ENCODE results near the gene RTN4IP1.

RTN4IP1 gene

DNA sequence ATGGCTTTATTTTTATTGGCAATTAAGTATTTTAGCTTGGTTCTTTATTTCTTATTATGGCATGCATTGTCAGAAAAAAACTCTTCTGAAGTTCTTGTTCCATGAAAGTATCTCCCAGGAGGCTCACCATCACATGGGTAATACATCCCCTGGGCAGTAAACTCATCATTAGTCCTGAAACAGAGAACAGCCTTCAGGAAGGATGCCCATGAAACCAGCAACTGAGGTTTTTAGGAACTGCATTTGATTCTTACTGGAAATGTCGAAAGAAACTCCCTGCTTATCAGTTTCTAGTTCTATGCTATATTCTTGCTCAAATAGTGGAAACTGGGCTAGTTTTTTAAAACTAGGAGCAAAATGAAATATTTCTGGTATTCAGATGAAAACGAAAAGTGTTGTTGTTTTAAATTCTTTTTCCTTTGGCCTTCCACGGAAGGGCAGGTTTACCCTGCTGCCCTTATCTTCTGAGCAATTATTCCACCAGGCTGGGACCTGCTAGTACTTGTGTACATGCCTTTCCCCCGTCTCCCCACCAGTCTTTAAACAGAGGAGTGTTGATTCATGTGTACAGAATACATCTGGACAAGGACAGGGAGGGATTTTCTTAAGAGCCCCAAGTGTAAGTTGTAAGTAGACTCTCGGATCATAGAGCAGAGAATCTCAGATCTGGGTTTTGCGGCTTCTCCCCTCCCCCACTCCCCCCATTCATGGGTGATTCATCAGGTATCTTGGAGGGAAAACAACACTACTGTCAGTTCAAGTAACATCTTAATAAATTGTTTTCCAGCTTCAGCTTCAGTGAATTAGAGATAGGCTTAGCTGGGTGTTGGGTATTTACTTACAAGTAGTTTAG is 81.5 kb downstream of the RTN4IP1 start:
- peak overlapping the region in 1 of 2 donors; percentile 17 for H3K4me3 Mint-ChIP-seq
- DNase-seq = peak in 1 of 2 donors; percentile 48
- no peaks in the 10 kb centered on the region for H3K27me3 Mint-ChIP-seq
- H3K4me1 Mint-ChIP-seq = peaks cover 45% of the 10 kb centered on the region
- peak overlapping the region in 1 of 2 donors; percentile 77 for H3K27ac Mint-ChIP-seq
- peak; percentile 52 for ATAC-seq
- H3K9me3 Mint-ChIP-seq = peaks cover 0 to 4% of the 10 kb centered on the region in 2 donors

DNA sequence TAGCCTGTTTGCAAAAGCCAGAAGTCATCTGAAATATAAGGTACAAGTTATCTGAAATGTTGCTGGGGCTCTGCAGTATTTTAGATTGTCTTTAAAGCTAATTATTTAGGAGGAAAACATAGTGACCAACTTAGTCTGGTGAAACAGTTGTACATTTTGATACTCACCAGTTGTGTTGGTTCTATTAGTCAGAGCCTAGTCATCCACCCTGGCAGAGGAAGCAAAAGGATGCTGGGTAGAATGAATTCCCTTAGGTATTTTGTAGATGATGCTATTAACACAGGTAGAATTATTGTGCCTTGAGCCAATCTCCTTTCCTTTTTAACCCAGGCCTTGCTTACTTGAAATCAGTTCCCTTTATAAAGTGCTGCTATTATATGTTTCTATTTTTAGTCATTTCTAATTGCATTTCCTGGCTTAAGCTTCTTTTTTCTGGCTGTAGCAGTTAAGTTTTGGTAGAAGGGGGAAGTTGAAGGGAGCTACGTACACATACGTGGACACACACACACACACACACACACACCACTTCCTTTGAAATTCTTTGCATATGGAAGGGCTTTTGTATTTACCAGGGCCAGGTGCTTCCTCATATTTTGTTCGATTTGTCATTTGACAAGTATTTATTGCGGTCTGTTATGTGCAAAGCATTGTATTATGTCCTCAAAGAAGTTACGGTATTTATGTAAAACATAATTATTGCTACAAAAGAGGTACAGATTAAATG is 82.4 kb downstream of the RTN4IP1 start:
- Mint-ChIP-seq H3K4me1 (peaks cover 42% of the 10 kb centered on the region), H3K4me3 (peak overlapping the region in 1 of 2 donors; percentile 40), H3K27me3 (no peaks in the 10 kb centered on the region), H3K9me3 (peaks cover 0 to 4% of the 10 kb centered on the region in 2 donors), H3K27ac (peak overlapping the region; percentile 77 to 85)
- DNase-seq (no peak), ATAC-seq (peak; percentile 87)

DNA sequence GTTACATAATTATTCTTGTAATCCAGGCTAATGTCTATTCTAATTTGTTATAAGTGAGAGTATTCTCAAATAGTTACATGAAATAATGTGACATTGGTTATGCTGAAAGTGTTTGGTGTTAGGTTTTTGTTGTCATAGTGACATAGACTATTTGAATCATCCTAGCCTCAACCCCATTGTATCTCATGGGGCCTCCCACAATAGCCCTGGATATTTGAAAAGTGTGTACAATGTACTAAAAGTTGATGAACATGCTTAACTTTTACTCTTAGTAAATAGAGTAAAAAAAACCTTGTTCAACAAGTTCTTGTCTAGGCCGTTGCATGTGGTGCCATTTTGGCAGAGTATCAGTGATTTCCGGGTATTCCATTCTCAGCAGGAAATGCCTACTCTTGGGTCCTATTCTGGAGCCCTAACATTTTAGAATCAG is 83.0 kb downstream of the RTN4IP1 start:
- Mint-ChIP-seq H3K9me3 (peaks cover 0 to 3% of the 10 kb centered on the region in 2 donors), H3K4me1 (peaks cover 42% of the 10 kb centered on the region)

DNA sequence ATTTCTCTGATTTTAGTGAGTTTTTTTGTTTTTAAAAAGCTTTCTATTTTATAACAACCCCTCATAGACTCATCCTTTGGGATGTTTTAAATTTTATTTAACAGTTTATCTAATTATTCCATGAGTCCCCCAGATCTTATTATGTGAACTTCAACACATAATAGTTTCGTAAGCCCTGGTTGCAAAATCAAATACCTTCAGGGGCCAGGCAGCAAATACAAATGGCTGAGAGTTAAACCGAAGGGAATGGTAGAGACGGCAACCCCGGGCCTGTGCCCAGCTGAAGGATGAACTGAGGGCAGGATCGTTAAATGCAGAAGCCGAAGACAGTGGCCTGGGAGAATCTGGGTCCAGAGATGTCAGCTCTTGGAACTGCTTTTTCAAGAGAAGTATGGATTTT is 88.4 kb downstream of the RTN4IP1 start:
- Mint-ChIP-seq H3K4me1 (peaks cover 29% of the 10 kb centered on the region), H3K27ac (no peak overlapping the region), H3K9me3 (no peaks in the 10 kb centered on the region), H3K27me3 (no peaks in the 10 kb centered on the region), H3K4me3 (no peak overlapping the region)
- no peak for DNase-seq
- ATAC-seq = no peak

More for the DNA sequence above, 83.0 kb downstream of the RTN4IP1 start:
- peak; percentile 86 for ATAC-seq
- H3K27me3 Mint-ChIP-seq = no peaks in the 10 kb centered on the region
- no peak for DNase-seq
- peak overlapping the region in 1 of 2 donors; percentile 39 for H3K4me3 Mint-ChIP-seq
- peak overlapping the region; percentile 77 to 85 for H3K27ac Mint-ChIP-seq

DNA sequence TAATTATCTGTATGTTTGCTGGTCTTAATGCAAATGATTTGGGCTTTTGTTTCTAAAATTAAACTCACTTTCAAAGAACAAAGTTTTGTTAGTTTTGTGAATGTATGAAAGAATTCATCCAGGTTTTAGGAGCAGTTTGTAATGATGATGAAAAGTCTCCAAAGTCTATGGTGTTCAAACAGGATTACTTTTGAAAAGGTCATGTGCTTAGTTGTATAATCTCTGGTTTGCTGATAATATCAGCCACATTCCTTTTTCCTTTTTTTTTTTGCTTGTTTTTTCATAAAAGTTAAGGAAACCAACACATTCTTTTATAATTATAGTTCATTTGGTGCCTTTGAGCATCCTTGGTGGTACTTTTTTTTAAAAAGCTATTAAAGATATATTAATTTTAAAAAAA is 88.9 kb downstream of the RTN4IP1 start:
- Mint-ChIP-seq H3K4me3 (no peak overlapping the region), H3K4me1 (peaks cover 26% of the 10 kb centered on the region), H3K27me3 (no peaks in the 10 kb centered on the region), H3K9me3 (no peaks in the 10 kb centered on the region), H3K27ac (no peak overlapping the region)
- DNase-seq (no peak), ATAC-seq (no peak)

DNA sequence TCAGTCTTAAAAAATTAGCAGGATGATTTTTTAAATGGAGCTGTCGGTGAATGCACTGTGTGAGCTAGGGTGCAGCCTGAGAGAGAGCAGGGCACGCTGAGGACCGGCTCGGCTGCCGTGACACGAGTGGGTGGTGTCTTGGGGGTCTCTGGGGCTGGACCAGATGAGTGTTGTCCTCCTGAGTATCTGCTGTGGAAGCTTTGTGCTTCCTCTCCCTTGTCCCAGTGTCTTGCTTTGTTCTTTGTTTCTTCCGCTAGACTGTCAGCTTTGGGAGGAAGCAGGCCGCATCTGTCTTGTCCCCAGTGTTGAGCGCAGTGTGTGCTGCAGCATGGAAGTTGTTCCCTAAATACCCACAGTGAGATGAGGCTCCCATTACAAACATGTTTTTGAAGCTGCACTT is 89.4 kb downstream of the RTN4IP1 start:
- no peak for ATAC-seq
- Mint-ChIP-seq H3K9me3 (no peaks in the 10 kb centered on the region), H3K4me1 (peaks cover 31% of the 10 kb centered on the region), H3K27me3 (no peaks in the 10 kb centered on the region), H3K27ac (no peak overlapping the region), H3K4me3 (no peak overlapping the region)
- no peak for DNase-seq

DNA sequence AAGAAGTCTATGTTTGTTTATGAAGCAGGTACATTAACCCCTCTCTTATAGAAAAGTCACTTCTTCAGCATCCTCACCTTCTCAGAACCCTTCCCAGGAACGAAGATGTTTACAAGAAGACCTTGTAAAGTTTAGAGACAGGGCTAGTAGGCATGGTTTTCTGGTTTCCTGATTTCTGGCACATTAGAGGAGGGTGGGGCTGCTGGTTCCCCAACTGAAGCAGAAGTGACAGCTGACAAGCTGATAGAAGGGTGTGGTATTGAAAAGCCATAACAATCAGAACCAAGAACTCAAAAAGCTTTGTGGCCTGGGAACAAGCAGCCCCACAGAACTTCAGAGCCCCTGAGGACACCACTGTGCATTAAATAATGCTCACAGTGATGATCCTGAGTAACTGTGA is 91.2 kb downstream of the RTN4IP1 start:
- no peak for ATAC-seq

DNA sequence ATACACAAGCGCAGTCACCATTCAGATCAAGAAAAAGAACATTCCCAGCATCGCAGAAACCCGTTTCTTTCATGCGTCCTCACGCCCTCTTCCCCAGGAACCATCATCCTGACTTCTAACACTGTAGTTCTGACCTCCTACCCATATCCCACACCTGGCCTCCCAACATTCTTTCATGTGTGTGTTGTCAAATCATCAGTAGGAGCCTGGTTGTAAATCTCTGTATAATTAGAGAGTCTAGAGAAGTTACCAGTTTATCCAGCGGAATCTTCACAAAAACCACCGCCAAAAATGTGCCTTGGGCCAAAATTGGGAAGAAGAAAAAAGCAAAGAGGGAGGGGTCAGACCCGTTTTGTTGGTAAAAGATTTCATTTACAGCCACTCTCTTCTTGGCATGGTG is 91.6 kb downstream of the RTN4IP1 start:
- no peak for DNase-seq

More for the DNA sequence above, 91.2 kb downstream of the RTN4IP1 start:
- DNase-seq = no peak
- Mint-ChIP-seq H3K27me3 (no peaks in the 10 kb centered on the region), H3K27ac (no peak overlapping the region), H3K4me1 (peaks cover 49% of the 10 kb centered on the region), H3K4me3 (peak overlapping the region in 1 of 2 donors; percentile 20), H3K9me3 (no peaks in the 10 kb centered on the region)

DNA sequence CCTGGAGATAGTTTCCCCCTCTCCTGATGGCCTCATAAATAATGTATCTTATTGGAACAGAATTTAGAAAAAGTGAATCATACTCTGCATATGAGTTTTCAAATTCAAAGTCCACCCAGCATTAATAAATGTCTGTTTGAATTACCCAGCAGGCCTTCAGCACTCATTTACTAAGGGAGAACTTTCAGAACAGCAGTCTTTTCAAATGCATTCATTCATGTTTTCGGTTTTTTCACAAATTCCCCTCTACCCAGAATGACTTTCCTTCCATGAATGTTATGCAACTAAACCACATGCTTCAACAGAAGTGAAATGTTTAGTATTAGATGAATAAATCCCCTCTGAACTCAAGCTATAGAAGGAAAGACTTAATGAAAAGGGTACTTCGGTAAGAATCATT is 92.4 kb downstream of the RTN4IP1 start:
- peak; percentile 66 for ATAC-seq
- Mint-ChIP-seq H3K27me3 (no peaks in the 10 kb centered on the region), H3K4me3 (peak overlapping the region; percentile 56 to 69), H3K27ac (peak overlapping the region; percentile 57 to 76), H3K9me3 (no peaks in the 10 kb centered on the region), H3K4me1 (peaks cover 57% of the 10 kb centered on the region)
- DNase-seq = no peak

More for the DNA sequence above, 91.6 kb downstream of the RTN4IP1 start:
- H3K4me1 Mint-ChIP-seq = peaks cover 53% of the 10 kb centered on the region
- peak overlapping the region in 1 of 2 donors; percentile 76 for H3K27ac Mint-ChIP-seq
- no peak for ATAC-seq
- H3K4me3 Mint-ChIP-seq = peak overlapping the region in 1 of 2 donors; percentile 56
- H3K27me3 Mint-ChIP-seq = no peaks in the 10 kb centered on the region
- no peaks in the 10 kb centered on the region for H3K9me3 Mint-ChIP-seq

DNA sequence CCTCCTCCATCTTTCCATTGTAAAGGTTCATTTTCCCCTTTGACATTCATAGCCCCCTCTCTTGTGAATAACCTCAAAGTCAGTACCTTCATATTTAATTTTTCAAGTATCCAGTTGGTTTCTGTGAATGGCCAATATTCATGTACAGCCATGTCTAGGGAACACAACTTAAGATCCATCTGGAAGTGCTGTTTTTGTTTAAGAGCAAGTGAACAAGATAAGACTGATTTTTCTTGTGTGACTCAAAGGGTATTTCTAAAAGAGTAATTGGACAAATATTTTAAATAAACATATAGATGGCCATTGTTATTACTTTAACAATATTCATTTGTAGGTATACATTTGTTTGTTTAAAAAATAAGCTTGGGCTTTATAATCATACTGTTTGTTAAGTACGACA is 92.9 kb downstream of the RTN4IP1 start:
- Mint-ChIP-seq H3K4me3 (peak overlapping the region; percentile 46 to 60), H3K27ac (peak overlapping the region in 1 of 2 donors; percentile 23), H3K27me3 (no peaks in the 10 kb centered on the region), H3K4me1 (peaks cover 60% of the 10 kb centered on the region), H3K9me3 (no peaks in the 10 kb centered on the region)
- DNase-seq (no peak), ATAC-seq (no peak)

DNA sequence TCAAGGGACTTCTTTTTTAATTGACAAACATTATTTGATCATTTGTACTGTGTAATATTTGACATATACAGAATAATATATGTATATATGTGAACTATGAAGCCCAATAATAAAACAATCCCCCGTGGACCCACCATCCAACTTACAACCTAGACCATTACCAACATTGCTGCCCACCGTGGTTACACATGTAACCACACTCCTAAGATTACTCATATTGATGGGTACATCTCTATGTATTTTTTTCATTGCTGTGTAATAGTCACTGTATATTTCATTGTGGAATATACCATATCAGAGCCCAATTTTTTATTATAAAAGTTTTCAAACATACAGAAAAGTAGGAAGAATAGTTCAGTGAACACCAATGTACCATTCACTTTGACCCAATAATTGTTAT is 94.3 kb downstream of the RTN4IP1 start:
- ATAC-seq (peak; percentile 70), DNase-seq (no peak)
- peaks cover 72% of the 10 kb centered on the region for H3K4me1 Mint-ChIP-seq
- H3K9me3 Mint-ChIP-seq = no peaks in the 10 kb centered on the region
- peak overlapping the region in 1 of 2 donors; percentile 4 for H3K4me3 Mint-ChIP-seq
- peak overlapping the region in 1 of 2 donors; percentile 68 for H3K27ac Mint-ChIP-seq
- H3K27me3 Mint-ChIP-seq = no peaks in the 10 kb centered on the region

DNA sequence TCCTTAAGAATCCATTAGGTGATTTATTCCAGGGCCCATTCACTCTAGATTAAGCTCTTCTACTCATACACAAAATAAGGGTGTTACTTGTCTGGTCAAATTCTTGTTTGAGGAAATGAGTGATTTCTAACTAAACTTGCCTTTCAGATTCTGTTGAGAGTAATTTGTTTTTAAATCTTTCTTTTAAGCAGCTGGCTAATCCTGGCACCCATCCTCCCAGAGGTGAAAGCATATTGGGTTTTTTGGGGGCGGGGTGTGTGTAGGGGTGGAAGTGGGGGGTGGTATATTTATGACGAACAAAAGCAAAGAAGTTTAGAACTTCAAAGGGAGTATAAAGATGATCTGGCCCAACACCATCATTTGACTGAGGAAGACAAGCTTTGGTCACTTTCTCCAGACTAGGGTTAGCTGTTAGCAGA is 94.7 kb downstream of the RTN4IP1 start:
- Mint-ChIP-seq H3K4me1 (peaks cover 76% of the 10 kb centered on the region), H3K4me3 (peak overlapping the region; percentile 12 to 18), H3K27ac (peak overlapping the region in 1 of 2 donors; percentile 68), H3K27me3 (no peaks in the 10 kb centered on the region), H3K9me3 (no peaks in the 10 kb centered on the region)
- DNase-seq = peak in 1 of 2 donors; percentile 58
- peak; percentile 88 for ATAC-seq

DNA sequence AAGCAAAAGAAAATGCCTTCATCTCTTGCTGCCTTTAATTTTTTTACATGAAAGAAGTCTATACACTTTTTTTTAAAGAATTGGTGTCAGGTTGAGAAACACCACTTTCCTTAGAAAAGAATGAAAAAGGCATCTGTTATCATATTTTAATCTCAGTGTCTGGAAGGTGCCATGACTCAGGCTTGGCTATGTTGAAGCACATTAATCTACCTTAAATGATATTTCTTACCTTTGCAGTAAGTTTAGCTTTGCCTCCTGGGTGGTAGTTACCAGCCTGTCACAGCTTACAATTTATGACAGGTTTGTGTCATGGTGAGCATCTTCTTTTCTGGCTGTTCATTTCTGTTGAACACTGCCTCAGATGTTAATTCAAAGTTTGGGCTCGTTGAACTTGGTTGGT is 95.3 kb downstream of the RTN4IP1 start:
- DNase-seq = no peak
- H3K9me3 Mint-ChIP-seq = no peaks in the 10 kb centered on the region
- peak overlapping the region in 1 of 2 donors; percentile 18 for H3K4me3 Mint-ChIP-seq
- ATAC-seq = no peak
- peaks cover 78% of the 10 kb centered on the region for H3K4me1 Mint-ChIP-seq
- H3K27me3 Mint-ChIP-seq = no peaks in the 10 kb centered on the region
- peak overlapping the region in 1 of 2 donors; percentile 68 for H3K27ac Mint-ChIP-seq

DNA sequence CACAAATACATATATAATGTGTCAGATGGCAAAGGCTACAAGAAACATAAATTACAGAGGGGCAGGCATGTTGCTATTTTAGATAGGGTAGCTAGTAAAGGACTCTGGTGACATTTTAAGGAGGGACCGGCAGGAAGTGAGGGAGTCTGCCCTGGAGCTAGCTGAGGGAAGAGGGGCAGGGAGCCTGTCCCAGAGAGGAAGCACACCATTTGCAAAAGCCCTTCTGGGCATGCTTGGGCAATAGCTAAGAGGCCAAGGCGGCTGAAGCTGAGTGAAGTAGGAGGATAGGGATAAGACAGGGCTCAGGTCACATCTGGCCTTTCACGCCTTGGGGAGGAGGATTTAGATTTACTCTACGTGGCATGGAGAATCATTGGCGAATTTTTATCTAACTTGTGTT is 96.2 kb downstream of the RTN4IP1 start:
- Mint-ChIP-seq H3K9me3 (no peaks in the 10 kb centered on the region), H3K27me3 (no peaks in the 10 kb centered on the region), H3K4me1 (peaks cover 80% of the 10 kb centered on the region), H3K4me3 (no peak overlapping the region), H3K27ac (no peak overlapping the region)
- ATAC-seq (no peak), DNase-seq (no peak)

DNA sequence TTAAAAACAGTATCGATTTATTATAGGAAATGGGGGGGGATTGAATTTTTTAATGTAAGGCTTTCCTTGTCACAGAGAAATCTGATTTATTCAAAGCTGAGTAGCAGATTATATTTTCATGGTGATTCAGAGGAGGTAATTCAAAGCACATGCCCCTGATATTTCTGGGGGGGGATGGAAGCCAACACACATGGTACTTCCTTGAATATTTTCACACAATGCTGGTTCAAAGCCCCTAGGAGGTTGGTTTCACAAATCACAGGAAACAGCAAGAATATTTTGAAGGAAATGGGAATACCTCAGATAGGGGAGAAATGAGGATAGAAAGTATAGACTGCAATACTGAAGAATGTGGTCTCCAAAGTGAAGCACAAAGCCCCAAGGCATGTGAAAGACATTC is 98.8 kb downstream of the RTN4IP1 start:
- ATAC-seq = no peak
- peaks cover 73% of the 10 kb centered on the region for H3K4me1 Mint-ChIP-seq
- no peak overlapping the region for H3K27ac Mint-ChIP-seq

DNA sequence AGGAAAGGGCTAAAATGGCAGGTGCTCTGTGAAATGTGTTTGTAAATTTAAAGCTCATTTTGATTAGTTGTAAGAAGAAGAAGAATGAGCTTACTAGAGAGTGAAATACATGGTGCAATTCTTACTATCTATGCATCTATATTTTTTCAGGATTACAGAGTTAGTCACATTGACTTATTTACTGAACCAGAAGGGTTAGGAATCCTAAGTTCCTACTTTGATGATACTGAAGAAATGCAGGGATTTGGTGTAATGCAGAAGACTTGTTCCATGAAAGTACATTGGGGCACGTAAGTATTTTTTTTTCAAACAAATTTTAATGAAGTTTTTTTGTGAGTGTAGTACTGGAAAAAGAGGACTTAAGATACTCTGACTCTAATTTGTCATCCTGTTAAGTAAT is 99.3 kb downstream of the RTN4IP1 start:
- Mint-ChIP-seq H3K27ac (no peak overlapping the region), H3K9me3 (no peaks in the 10 kb centered on the region), H3K4me1 (peaks cover 73% of the 10 kb centered on the region), H3K27me3 (no peaks in the 10 kb centered on the region), H3K4me3 (no peak overlapping the region)
- DNase-seq = no peak
- no peak for ATAC-seq

More for the DNA sequence above, 98.8 kb downstream of the RTN4IP1 start:
- H3K27me3 Mint-ChIP-seq = no peaks in the 10 kb centered on the region
- H3K9me3 Mint-ChIP-seq = no peaks in the 10 kb centered on the region
- H3K4me3 Mint-ChIP-seq = no peak overlapping the region
- DNase-seq = no peak
